OCI-LY1 (cell line): Measurements from ENCODE around the gene TRIOBP.

Experiments used
- H2AFZ ChIP-seq: fragments of 200-600 bp; sonication (generic), shearing (Covaris generic); 2 replicates; pipeline ENCODE4 v1.6.0; 2014; ENCODE audit warnings: antibody characterized with exemption, mild to moderate bottlenecking, low read length
- H3F3A ChIP-seq: fragments of 200-600 bp; sonication (generic), shearing (Covaris generic); 2 replicates; pipeline ENCODE4 v1.6.0; 2014; ENCODE audit warnings: mild to moderate bottlenecking, antibody characterized with exemption, low read length, moderate library complexity; ENCODE audit not compliant: insufficient read depth
- H3K27ac ChIP-seq: fragments of 200-600 bp; sonication (generic); 2 replicates; pipeline ENCODE4 v1.5.1; 2014; ENCODE audit warnings: low read length, mixed run types, mild to moderate bottlenecking, low read depth; ENCODE audit not compliant: poor library complexity, severe bottlenecking
- H3K27me3 ChIP-seq: fragments of 200-600 bp; sonication (generic); 2 replicates; pipeline ENCODE4 v1.6.0; 2014; ENCODE audit warnings: antibody characterized with exemption, mild to moderate bottlenecking, low read length, moderate library complexity; ENCODE audit not compliant: insufficient read depth
- H3K36me3 ChIP-seq: fragments of 200-600 bp; sonication (generic); 2 replicates; pipeline ENCODE4 v1.6.1; 2014; ENCODE audit warnings: mild to moderate bottlenecking, antibody characterized with exemption, low read length, moderate library complexity, mixed read lengths; ENCODE audit not compliant: insufficient read depth
- H3K4me1 ChIP-seq: fragments of 200-600 bp; sonication (generic); 2 replicates; pipeline ENCODE4 v1.5.1; 2014; ENCODE audit warnings: mild to moderate bottlenecking, low read length, moderate library complexity; ENCODE audit not compliant: insufficient read depth, severe bottlenecking
- H3K4me2 ChIP-seq: fragments of 200-600 bp; sonication (generic), shearing (Covaris generic); 2 replicates; pipeline ENCODE4 v1.6.1; 2014; ENCODE audit warnings: low read length
- H3K4me3 ChIP-seq: fragments of 200-600 bp; sonication (generic); 2 replicates; pipeline ENCODE4 v1.5.1; 2014; ENCODE audit warnings: low read length, low read depth, mild to moderate bottlenecking, mixed read lengths; ENCODE audit not compliant: poor library complexity, severe bottlenecking
- H3K79me2 ChIP-seq: fragments of 200-600 bp; shearing (Covaris generic); 2 replicates; pipeline ENCODE4 v1.6.1; 2016; ENCODE audit warnings: mixed run types, low read length, mixed read lengths; ENCODE audit not compliant: insufficient read depth
- H3K9ac ChIP-seq: fragments of 200-600 bp; sonication (generic), shearing (Covaris generic); 2 replicates; pipeline ENCODE4 v1.6.1; 2014; ENCODE audit warnings: mild to moderate bottlenecking, low read length, mixed read lengths
- H3K9me2 ChIP-seq: fragments of 200-600 bp; sonication (generic), shearing (Covaris generic); 2 replicates; pipeline ENCODE4 v1.6.1; 2014; ENCODE audit warnings: low read depth, mild to moderate bottlenecking, low read length, mixed read lengths
- H3K9me3 ChIP-seq: fragments of 200-600 bp; shearing (Covaris generic); 2 replicates; pipeline ENCODE4 v1.6.1; 2014; ENCODE audit warnings: low read length, mixed read lengths
- H4K20me1 ChIP-seq: fragments of 200-600 bp; sonication (generic), shearing (Covaris generic); 2 replicates; pipeline ENCODE4 v1.6.0; 2016; ENCODE audit warnings: mild to moderate bottlenecking, low read length; ENCODE audit not compliant: insufficient read depth
- CTCF ChIP-seq: fragments of 200-600 bp; sonication (generic), shearing (Covaris generic); IDR thresholded peaks from 2 replicates; pipeline ENCODE4 v1.5.1; 2017; ENCODE audit warnings: mild to moderate bottlenecking, antibody characterized with exemption, low read length, moderate library complexity, mixed read lengths
- EZH2 ChIP-seq: fragments of 200-600 bp; sonication (generic), shearing (Covaris generic); IDR thresholded peaks from 2 replicates; pipeline ENCODE4 v1.8.0; 2017; ENCODE audit warnings: borderline replicate concordance, mixed run types, mild to moderate bottlenecking, antibody characterized with exemption, low read length, moderate library complexity, mixed read lengths

Gene TRIOBP

GRCh38 chr22:37820350-37820749 is 123.5 kb downstream of the TRIOBP start:
- Histone ChIP-seq H3K27me3 (no peaks in the 10 kb centered on the region; the same call in 1 of the 2 replicates), H3K9ac (no peak overlapping the region), H4K20me1 (no peaks in the 10 kb centered on the region), H3K9me3 (no peaks in the 10 kb centered on the region), H2AFZ (no peak overlapping the region), H3K9me2 (no peaks in the 10 kb centered on the region), H3K79me2 (no peaks in the 10 kb centered on the region), H3K27ac (no peak overlapping the region), H3K4me2 (no peak overlapping the region), H3K36me3 (0 out of 2 replicates have a peak, but pooled peaks cover 3% of the 10 kb centered on the region), H3K4me3 (no peak overlapping the region), H3F3A (no peaks in the 10 kb centered on the region), H3K4me1 (peaks cover 21% of the 10 kb centered on the region)
- no peak for TF ChIP-seq CTCF
- no peak for TF ChIP-seq EZH2

GRCh38 chr22:37822079-37822833 is 125.4 kb downstream of the TRIOBP start:
- no peaks in the 10 kb centered on the region for H3K9me2 ChIP-seq
- no peaks in the 10 kb centered on the region for H3K79me2 ChIP-seq
- H3K9ac ChIP-seq: no peak overlapping the region
- no peaks in the 10 kb centered on the region for H3K9me3 ChIP-seq
- peaks cover 21% of the 10 kb centered on the region for H3K4me1 ChIP-seq
- no peaks in the 10 kb centered on the region; the same call in 1 of the 2 replicates for H3K27me3 ChIP-seq
- no peak overlapping the region for H3K4me3 ChIP-seq
- H3F3A ChIP-seq: no peaks in the 10 kb centered on the region
- H3K36me3 ChIP-seq: 0 out of 2 replicates have a peak, but pooled peaks cover 1% of the 10 kb centered on the region
- TF ChIP-seq EZH2 (no peak), CTCF (no peak)
- no peak overlapping the region for H3K4me2 ChIP-seq
- no peaks in the 10 kb centered on the region for H4K20me1 ChIP-seq
- no peak overlapping the region for H2AFZ ChIP-seq
- no peak overlapping the region for H3K27ac ChIP-seq

- peaks cover 11% of the 10 kb centered on the region for H3K4me1 ChIP-seq
Observed at GRCh38 chr22:37823134-37823985, 126.5 kb downstream of the TRIOBP start, which contains the start of gene GALR3. TSS of gene GALR3 (plus strand) at chr22:37823382. CDS start at chr22:37823407, 25 bp downstream.

More at GRCh38 chr22:37823134-37823985, 126.5 kb downstream of the TRIOBP start, which contains the start of gene GALR3:
- H3K9me3 ChIP-seq: no peaks in the 10 kb centered on the region
- no peaks in the 10 kb centered on the region for H3K79me2 ChIP-seq
- no peak within 1 kb of the TSS for H2AFZ ChIP-seq
- no peaks in the 10 kb centered on the region for H3K36me3 ChIP-seq
- H3K9me2 ChIP-seq: no peaks in the 10 kb centered on the region
- H4K20me1 ChIP-seq: no peaks in the 10 kb centered on the region
- H3K27me3 ChIP-seq: no peaks in the 10 kb centered on the region; the same call in 1 of the 2 replicates
- no peak within 1 kb of the TSS for H3K9ac ChIP-seq
- no peak within 1 kb of the TSS for H3K27ac ChIP-seq
- H3K4me3 ChIP-seq: no peak within 1 kb of the TSS
- TF ChIP-seq CTCF (no peak), EZH2 (no peak)
- H3K4me2 ChIP-seq: no peak within 1 kb of the TSS; the same call in 1 of the 2 replicates
- no peaks in the 10 kb centered on the region for H3F3A ChIP-seq
